ENCODE measurements around the gene RRAD.

RRAD gene

GRCh38 chr16:66885491-66885890 lies 39.8 kb downstream of the RRAD start:
- H3K4me3 ChIP-seq (ENCODE audit: low read depth, low read length) = no peak overlapping the region

GRCh38 chr16:66882702-66883101 lies 42.6 kb downstream of the RRAD start:
- no peak overlapping the region for H3K4me3 ChIP-seq (ENCODE audit: low read depth, low read length)

GRCh38 chr16:66881964-66882508 lies 43.3 kb downstream of the RRAD start:
- no peak overlapping the region for H3K4me3 ChIP-seq (ENCODE audit: low read depth, low read length)

GRCh38 chr16:66881560-66881959 lies 43.8 kb downstream of the RRAD start:
- peak overlapping the region; percentile 17 for H3K4me3 ChIP-seq (ENCODE audit: low read depth, low read length)

- peak overlapping the region; percentile 80 for H3K4me3 ChIP-seq (ENCODE audit: low read depth, low read length)
Observed at GRCh38 chr16:66881014-66881417, 44.3 kb downstream of the RRAD start.

GRCh38 chr16:66880288-66881013 lies 44.9 kb downstream of the RRAD start, which contains the start of gene PDP2:
Gene PDP2, plus strand, starts transcription at chr16:66880515. Its CDS starts 3,770 bp downstream, at chr16:66884285.
- peak within 1 kb of the TSS; percentile 80 for H3K4me3 ChIP-seq (ENCODE audit: low read depth, low read length)

- no peak overlapping the region for H3K4me3 ChIP-seq (ENCODE audit: low read depth, low read length)
Observed at GRCh38 chr16:66878067-66878466, 47.3 kb downstream of the RRAD start.

GRCh38 chr16:66874079-66874775 lies 51.1 kb downstream of the RRAD start:
- no peak overlapping the region for H3K4me3 ChIP-seq (ENCODE audit: low read depth, low read length)

- H3K4me3 ChIP-seq (ENCODE audit: low read depth, low read length) = no peak overlapping the region
Observed at GRCh38 chr16:66873685-66874055, 51.7 kb downstream of the RRAD start.

GRCh38 chr16:66872943-66873684 lies 52.2 kb downstream of the RRAD start:
- peak overlapping the region; percentile 42 for H3K4me3 ChIP-seq (ENCODE audit: low read depth, low read length)

- no peak overlapping the region for H3K4me3 ChIP-seq (ENCODE audit: low read depth, low read length)
Observed at GRCh38 chr16:66872559-66872942, 52.8 kb downstream of the RRAD start.

- no peak overlapping the region for H3K4me3 ChIP-seq (ENCODE audit: low read depth, low read length)
Observed at GRCh38 chr16:66871840-66872239, 53.5 kb downstream of the RRAD start.

Data from iPS-11a (cell line).